Epithelial cell of proximal tubule (primary cell): Measurements from ENCODE around the gene MEG3. TPM values are rescaled to one million over a fixed set of nuclear protein-coding genes. Genes with fewer than 3 reads are reported as not detected.

Experiments
- DNase-seq: peaks from one replicate; pipeline ENCODE4 v3.0.0-alpha.2; 2011; ENCODE audit warnings: low read depth
- H3K4me3 ChIP-seq: 2 replicates; pipeline ENCODE4 v1.5.1; 2011; ENCODE audit warnings: low read depth, mild to moderate bottlenecking, low read length
- CTCF ChIP-seq: conservative IDR thresholded peaks from 2 replicates; pipeline ENCODE4 v1.5.1; 2012; ENCODE audit warnings: low read depth, mild to moderate bottlenecking, low read length
- total RNA-seq: library from RNA; depleted of rRNA; stranded (reverse); fragments of >200 nt; gene quantifications from 2 replicates; pipeline ENCODE4 v1.2.3, GENCODE V29; 2015

MEG3 gene
- total RNA-seq, 1 donor from 2014 or later = 26.0 TPM

- no peak overlapping the region for H3K4me3 ChIP-seq
- peak; percentile 52 for TF ChIP-seq CTCF
- no peak for DNase-seq
Observed at GRCh38 chr14:100900837-100901390, 75.0 kb downstream of the MEG3 start.

GRCh38 chr14:100901391-100902183, 75.7 kb downstream of the MEG3 start:
- H3K4me3 ChIP-seq = no peak overlapping the region
- no peak for TF ChIP-seq CTCF
- DNase-seq = no peak

GRCh38 chr14:100902295-100903133, 76.6 kb downstream of the MEG3 start:
- no peak overlapping the region for H3K4me3 ChIP-seq
- no peak for DNase-seq
- peak; percentile 41 for TF ChIP-seq CTCF

GRCh38 chr14:100903134-100903468, 77.2 kb downstream of the MEG3 start:
- no peak for DNase-seq
- no peak for TF ChIP-seq CTCF
- H3K4me3 ChIP-seq = no peak overlapping the region

GRCh38 chr14:100903672-100904185, 77.8 kb downstream of the MEG3 start, which contains the start of gene RTL1:
Gene RTL1 (minus strand): TSS chr14:100903722. CDS start chr14:100884788, 18,934 bp downstream.
- DNase-seq = no peak
- no peak within 1 kb of the TSS for H3K4me3 ChIP-seq
- no peak for TF ChIP-seq CTCF

- no peak for DNase-seq
- TF ChIP-seq CTCF = peak; percentile 45
- no peak overlapping the region for H3K4me3 ChIP-seq
Observed at GRCh38 chr14:100904307-100905087, 78.6 kb downstream of the MEG3 start.
